ENCODE measurements around the gene CDT1.
"Not testable (repeated sequence)": the region's sequence is repeated elsewhere in the genome, so short reads cannot be mapped to it uniquely, and the experiment has no call there.

CDT1 gene

DNA sequence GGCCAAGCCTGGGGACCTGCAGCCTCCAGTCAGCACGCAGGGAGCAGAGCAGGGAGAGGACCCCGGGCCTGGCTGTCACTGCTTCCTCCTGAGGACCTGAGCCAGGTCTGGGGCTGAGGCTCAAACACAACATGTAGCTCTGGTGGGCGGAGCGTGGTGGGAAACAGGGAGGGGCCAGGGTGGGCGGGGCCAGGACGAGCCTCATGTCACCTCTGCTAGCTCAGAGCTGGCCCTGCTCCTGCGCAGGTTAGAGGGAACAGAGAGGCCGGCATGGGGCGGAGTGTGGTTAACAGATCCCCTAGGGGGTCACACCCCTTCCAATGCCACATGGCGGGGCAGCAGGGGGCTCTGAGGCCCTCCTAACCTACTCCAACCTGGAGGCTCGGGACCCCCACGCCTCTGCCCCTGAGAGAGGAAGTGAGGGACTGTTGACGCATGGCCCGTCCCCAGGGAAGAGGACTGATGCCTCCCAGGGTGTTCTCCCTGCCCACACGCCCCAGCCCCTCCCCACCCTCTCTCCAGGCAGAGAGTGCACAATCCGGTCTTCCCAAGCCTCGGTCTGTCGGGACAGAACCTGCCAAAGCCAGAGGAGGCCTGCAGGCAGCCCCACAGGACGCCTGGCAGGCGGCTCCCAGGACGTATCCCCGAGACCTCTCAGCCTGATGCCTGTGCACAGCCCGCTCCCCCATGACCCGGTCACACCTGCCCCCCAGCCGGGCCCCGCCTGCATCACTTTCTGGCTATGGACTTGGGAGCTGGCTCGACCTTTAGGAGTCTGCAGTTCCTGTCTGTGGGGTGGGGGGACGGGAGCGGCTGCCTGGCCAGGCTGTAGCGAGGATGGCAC is 33.8 kb upstream of the CDT1 start:
- TF ChIP-seq, protein P1, sequence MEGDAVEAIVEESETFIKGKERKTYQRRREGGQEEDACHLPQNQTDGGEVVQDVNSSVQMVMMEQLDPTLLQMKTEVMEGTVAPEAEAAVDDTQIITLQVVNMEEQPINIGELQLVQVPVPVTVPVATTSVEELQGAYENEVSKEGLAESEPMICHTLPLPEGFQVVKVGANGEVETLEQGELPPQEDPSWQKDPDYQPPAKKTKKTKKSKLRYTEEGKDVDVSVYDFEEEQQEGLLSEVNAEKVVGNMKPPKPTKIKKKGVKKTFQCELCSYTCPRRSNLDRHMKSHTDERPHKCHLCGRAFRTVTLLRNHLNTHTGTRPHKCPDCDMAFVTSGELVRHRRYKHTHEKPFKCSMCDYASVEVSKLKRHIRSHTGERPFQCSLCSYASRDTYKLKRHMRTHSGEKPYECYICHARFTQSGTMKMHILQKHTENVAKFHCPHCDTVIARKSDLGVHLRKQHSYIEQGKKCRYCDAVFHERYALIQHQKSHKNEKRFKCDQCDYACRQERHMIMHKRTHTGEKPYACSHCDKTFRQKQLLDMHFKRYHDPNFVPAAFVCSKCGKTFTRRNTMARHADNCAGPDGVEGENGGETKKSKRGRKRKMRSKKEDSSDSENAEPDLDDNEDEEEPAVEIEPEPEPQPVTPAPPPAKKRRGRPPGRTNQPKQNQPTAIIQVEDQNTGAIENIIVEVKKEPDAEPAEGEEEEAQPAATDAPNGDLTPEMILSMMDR (conservative IDR thresholded peaks at IDR 0.05; ENCODE audit: low read depth, low read length) = no peak
- peak overlapping the region; percentile 38 for H3K4me3 ChIP-seq (ENCODE audit: low read length)
- no peak for DNase-seq (ENCODE audit: low read depth)

DNA sequence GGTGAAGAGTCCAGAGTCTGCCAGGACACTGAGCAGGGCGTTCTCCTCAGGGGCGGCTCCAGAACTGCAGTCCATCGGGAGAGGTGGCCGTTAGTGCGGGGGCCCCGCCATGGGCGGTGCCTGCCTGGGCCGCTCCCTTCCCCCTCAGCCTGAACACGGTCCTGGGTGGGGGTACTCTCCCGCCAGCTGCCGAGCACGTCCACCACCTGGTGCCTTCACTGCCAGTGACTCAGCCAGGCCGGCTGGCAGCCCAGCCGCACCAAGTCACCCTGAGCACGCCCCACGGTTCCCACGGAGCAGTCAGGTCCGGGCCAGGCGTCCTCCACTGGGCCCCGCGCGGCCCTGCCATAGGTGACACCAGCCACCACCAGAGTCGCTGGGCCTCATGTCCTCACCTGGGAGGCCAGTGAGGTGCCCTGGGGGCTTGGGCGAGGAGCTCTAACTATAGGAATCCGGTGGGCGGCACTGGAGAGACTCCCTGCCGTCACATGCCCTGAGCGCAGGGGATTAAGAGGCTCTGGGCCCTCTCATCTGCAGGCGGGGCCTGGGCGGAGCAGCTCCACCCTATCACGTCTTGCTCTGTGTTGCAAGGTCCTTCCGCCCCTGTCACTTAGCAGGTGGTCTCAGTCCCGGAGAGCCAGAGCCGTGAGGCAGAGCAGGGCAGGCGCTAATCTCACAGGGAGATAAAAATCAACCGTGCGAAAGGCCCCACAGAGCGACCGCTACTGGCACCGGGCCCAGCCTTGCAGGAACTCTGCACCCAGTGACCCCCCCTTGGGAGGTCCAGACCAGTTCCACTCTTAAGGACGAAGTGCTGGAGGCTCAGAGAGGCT is 32.9 kb upstream of the CDT1 start:
- peak; percentile 96 for DNase-seq (ENCODE audit: low read depth)
- peak overlapping the region; percentile 38 for H3K4me3 ChIP-seq (ENCODE audit: low read length)
- TF ChIP-seq, protein P1 (conservative IDR thresholded peaks at IDR 0.05; ENCODE audit: low read depth, low read length) = peak; percentile 0

DNA sequence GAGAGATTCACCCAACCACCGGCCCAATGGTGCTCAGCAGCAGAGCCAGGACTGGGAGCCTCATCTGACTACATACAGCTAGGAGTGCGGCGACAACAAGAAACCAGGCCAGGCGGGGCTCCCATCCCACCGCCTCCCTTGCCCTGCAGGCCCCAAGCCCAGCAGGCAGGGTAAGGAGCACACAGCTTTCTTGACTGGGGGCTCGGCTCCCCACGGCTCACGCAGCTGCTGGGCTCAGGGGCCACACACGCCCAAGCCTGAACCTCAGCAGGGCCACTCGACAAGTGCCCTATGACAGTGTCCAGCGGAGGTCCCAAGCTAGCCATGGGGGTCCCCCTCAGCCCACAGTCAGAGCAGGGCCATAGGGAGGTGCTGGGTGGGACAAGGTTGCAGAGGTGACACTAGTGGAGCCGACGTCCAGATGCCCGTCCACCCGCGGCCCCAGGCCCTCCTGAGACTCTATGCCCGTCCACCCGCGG is 32.3 kb upstream of the CDT1 start:
- no peak overlapping the region for H3K4me3 ChIP-seq (ENCODE audit: low read length)
- DNase-seq (ENCODE audit: low read depth) = no peak
- TF ChIP-seq, protein P1 (conservative IDR thresholded peaks at IDR 0.05; ENCODE audit: low read depth, low read length) = no peak

DNA sequence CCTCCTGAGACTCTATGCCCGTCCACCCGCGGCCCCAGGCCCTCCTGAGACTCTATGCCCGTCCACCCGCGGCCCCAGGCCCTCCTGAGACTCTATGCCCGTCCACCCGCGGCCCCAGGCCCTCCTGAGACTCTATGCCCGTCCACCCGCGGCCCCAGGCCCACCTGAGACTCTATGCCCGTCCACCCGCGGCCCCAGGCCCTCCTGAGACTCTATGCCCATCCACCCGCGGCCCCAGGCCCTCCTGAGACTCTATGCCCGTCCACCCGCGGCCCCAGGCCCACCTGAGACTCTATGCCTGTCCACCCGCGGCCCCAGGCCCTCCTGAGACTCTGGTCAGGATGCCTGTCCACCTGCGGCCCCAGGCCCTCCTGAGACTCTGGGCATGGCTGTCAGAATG is 31.8 kb upstream of the CDT1 start:
- not testable (repeated sequence) for H3K4me3 ChIP-seq (ENCODE audit: low read length); DNase-seq (ENCODE audit: low read depth)

DNA sequence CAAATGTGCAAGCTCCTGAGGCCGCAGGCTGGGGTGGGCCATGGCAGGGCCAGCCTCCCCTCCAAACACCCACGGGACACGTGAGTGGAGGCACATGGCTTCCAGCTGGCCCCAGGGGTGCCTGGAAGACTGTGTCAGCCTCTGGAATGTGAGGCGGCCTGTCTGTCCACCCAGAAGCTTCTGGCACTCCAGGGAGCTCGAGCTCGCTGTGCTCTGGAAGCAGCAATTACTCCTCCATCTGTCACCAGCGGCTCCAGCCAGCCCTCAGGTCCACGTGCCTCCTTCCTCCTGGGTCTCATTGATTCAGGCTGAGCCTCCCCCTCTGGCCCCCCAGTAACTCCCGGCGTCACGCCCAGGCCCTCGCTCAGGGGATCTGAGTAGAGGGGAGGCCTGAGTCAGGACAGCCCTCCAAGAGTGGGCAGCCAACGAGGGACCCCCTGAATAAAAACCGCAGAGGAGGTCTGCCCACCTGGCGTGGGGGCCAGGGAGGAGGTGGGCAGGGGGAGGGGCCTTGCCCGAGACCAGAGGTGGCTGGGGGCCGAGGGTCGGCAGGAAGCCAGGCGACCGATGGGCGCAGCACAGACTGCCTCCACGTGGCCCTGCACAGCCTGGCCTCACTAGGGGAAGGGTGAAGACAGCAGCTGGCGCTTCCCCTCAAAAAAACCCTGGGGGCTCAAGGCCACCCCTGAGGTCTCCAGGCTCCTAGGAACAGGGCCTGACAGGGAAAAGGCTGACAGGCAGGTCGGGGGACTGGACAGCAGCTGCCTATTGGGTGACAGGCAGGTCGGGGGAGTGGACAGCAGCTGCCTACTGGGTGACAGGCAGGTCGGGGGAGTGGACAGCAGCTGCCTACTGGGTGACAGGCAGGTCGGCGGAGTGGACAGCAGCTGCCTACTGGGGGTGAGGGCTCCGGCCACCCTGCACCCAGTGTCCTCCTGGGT is 30.4 kb upstream of the CDT1 start:
- H3K4me3 ChIP-seq (ENCODE audit: low read length) = peak overlapping the region; percentile 38
- TF ChIP-seq, protein P1 (conservative IDR thresholded peaks at IDR 0.05; ENCODE audit: low read depth, low read length) = no peak
- no peak for DNase-seq (ENCODE audit: low read depth)

DNA sequence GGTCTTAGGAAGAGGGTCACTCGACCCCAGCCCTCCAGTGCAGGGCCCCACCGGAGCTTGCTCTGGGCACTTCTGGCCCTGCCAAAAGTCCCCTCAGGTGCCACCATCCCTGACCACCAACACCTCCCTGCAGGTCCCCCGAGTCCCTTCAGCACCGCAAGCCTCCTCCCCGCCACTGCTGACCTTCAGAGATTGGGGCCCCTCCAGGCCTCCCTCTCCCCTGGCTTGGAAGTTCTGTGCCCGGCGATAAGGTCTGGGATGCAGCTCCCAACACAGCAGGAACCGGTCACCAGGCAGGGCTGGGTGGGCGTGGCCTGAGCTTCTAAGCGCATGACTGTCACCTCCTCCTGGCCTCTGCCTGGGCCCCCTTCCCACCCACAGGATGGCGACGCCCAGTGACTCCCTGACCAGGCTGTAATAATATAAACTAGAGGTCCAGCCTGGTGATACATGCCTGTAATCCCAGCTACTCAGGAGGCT is 29.7 kb upstream of the CDT1 start:
- TF ChIP-seq, protein P1 (conservative IDR thresholded peaks at IDR 0.05; ENCODE audit: low read depth, low read length) = no peak
- DNase-seq (ENCODE audit: low read depth) = peak; percentile 73
- H3K4me3 ChIP-seq (ENCODE audit: low read length) = peak overlapping the region; percentile 38

Data from retinal pigment epithelial cell (primary cell).